ENCODE data around the gene ANKRD13B. TPM values are rescaled to one million over a fixed set of nuclear protein-coding genes. Genes with fewer than 3 reads are reported as not detected.

Gene ANKRD13B
- total and polyA plus RNA-seq, 2 of the 13 experiments (the other 11 are each of a cell fraction or from before 2014, with no cell fraction given): 1.7 to 1.8 TPM

DNA sequence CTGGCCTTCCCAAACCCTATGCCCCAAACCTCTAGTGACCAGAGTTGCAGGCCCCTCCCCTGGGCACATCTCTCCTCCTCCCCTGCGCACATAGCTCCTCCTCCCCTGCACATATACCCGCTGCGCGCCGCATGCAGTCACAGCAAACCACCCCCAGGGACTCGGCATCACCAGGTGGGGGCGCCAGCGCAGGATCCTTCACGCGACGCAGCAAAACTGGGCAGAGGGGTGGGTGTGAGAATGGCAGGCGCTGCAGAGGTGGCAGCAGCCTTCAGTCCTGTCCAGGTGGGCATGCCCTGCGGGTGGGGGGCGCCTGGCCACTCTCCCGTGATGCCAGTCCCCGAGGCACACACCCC is 24.2 kb downstream of the ANKRD13B start (continued):
- TF ChIP-seq, protein P1, sequence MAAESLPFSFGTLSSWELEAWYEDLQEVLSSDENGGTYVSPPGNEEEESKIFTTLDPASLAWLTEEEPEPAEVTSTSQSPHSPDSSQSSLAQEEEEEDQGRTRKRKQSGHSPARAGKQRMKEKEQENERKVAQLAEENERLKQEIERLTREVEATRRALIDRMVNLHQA (CRISPR knock-in tag; IDR thresholded peaks at IDR 0.05): no peak
- peak; percentile 77 for TF ChIP-seq HNRNPLL (IDR thresholded peaks at IDR 0.05; ENCODE audit: low read depth, low read length, poor library complexity, severe bottlenecking)

DNA sequence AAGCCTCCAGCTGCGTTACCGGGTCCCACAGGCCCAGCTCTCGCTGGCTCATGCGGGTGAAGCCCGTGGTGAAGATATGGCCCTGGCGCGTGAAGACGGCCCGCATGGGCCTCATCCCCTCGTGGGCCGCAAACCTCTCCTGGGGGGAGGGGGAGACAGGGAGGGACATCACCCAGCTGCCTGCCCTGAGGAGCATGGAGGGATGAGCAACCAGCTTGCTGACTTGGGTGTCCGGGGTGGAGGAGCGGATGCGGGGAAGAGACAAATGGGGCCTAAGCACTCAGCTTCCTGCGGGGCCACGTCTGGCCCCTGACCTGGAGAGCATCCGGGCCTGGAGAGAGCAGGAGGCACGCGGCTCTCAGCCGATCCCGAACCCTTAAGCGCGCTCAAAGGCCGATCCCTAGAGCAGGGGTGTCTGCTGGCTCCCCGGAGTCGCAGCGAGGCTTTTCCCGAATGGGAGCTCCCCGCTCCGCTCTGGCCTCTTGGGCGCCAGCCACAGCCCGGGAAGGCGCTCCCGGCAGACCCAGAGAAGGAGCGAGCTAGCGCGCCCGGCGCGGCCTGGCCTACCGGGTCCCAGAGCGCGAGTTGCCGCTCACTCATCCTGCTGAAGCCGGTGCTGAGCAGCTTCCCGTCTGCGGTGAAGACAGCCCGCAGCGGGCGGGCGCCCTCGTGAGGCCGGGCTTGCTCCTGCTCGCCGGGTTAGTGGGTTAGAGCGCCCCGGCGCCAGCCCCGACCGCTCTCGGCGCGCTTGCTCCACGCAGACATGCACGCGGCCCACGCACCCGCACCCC is 24.7 kb downstream of the ANKRD13B start:
- intact Hi-C loops (cut with micrococcal nuclease; ENCODE audit: unreplicated experiment): no loop called here
- DNase-seq (ENCODE audit: low spot score): peak; percentile 52
- POLR2A ChIA-PET: interaction anchor here (0.9 to 1.5 kb wide), 9 partner anchors 22 to 323 kb away, joined by 3 to 5 read pairs (median 3); partner anchors contain the start of genes NUFIP2 and TAOK1
- no TSS peak for BruUV-seq (replicated peaks)
- Histone ChIP-seq H3K4me3 (replicated peaks in 1 of 3; ENCODE audit: insufficient read depth in 1 of 3, low read depth in 2 of 3, low read length in 3 of 3) (peak overlapping the region; percentile 36 to 75 (median 42); a peak in 5 of 6 replicates), H2AFZ (ENCODE audit: low read length) (no peak overlapping the region), H3K36me3 (replicated peaks in 1 of 2; ENCODE audit: control insufficient read depth in 1 of 2, insufficient read depth in 2 of 2, low read length in 2 of 2) (no peaks in the 10 kb centered on the region), H3K9me3 (ENCODE audit: low read length) (no peaks in the 10 kb centered on the region), H3K27ac (ENCODE audit: extremely low read length, insufficient read depth, low read length) (no peak overlapping the region), H3K79me2 (ENCODE audit: insufficient read depth, low read length) (no peaks in the 10 kb centered on the region), H3K4me1 (ENCODE audit: insufficient read depth, low read length) (peaks cover 77% of the 10 kb centered on the region), H3K9ac (ENCODE audit: insufficient read depth, low read depth, low read length) (peak overlapping the region; percentile 41), H4K20me1 (ENCODE audit: insufficient read depth, low read length) (no peaks in the 10 kb centered on the region), H3K4me2 (ENCODE audit: low read depth, low read length) (peak overlapping the region; percentile 97), H3K27me3 (ENCODE audit: control insufficient read depth in 1 of 2, insufficient read depth in 2 of 2, low read length in 2 of 2) (peaks cover 4 to 80% of the 10 kb centered on the region in 2 experiments)
- peak; percentile 58 for ATAC-seq
- WGBS (ENCODE audit: low lambda C conversion rate): 28% methylated on average over 6 of the region's 68 CpGs
- in situ Hi-C loops (cut with HindIII; ENCODE audit: extremely low pct_ligation_motif_present, low pct_unique_long_range_greater_than_20kb): loop anchor here (5.0 kb wide), 1 partner anchor 35 kb away; no protein-coding TSS in a partner anchor
- FAIRE-seq: no peak
- CTCF ChIA-PET (ENCODE audit: low intra/inter-chr PET ratio, low total read pairs): interaction anchor here (0.7 to 2.6 kb wide), 4 partner anchors 22 to 162 kb away, joined by 3 to 10 read pairs (median 4); no protein-coding TSS in a partner anchor
- TF ChIP-seq TCF12 (IDR thresholded peaks at IDR 0.05) (no peak), TCF12 (CRISPR knock-in tag; IDR thresholded peaks at IDR 0.05) (no peak), ZNF772 (CRISPR knock-in tag; IDR thresholded peaks at IDR 0.05) (peak; percentile 62), FOXJ3 (CRISPR knock-in tag; IDR thresholded peaks at IDR 0.05; ENCODE audit: borderline replicate concordance) (0 out of 2 replicates have a peak, but pooled peaks have one; percentile 21), NONO (IDR thresholded peaks at IDR 0.05) (no peak), NONO (CRISPR knock-in tag; conservative IDR thresholded peaks at IDR 0.05) (peak; percentile 65; the same call in 1 of the 2 replicates), KDM1A (CRISPR knock-in tag; IDR thresholded peaks at IDR 0.05) (peak; percentile 82; the same call in 1 of the 2 replicates), ZNF776 (CRISPR knock-in tag; IDR thresholded peaks at IDR 0.05) (peak; percentile 47), ISL2 (CRISPR knock-in tag; IDR thresholded peaks at IDR 0.05) (0 out of 2 replicates have a peak, but pooled peaks have one; percentile 26), SOX6 (IDR thresholded peaks at IDR 0.05) (no peak), SOX6 (CRISPR knock-in tag; IDR thresholded peaks at IDR 0.05) (peak; percentile 24; the same call in 1 of the 2 replicates)
- TF ChIP-seq, protein P2, sequence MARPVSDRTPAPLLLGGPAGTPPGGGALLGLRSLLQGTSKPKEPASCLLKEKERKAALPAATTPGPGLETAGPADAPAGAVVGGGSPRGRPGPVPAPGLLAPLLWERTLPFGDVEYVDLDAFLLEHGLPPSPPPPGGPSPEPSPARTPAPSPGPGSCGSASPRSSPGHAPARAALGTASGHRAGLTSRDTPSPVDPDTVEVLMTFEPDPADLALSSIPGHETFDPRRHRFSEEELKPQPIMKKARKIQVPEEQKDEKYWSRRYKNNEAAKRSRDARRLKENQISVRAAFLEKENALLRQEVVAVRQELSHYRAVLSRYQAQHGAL (CRISPR knock-in tag; IDR thresholded peaks at IDR 0.05; ENCODE audit: not compliant biosample characterization): peak; percentile 70
- TF ChIP-seq, protein P3, sequence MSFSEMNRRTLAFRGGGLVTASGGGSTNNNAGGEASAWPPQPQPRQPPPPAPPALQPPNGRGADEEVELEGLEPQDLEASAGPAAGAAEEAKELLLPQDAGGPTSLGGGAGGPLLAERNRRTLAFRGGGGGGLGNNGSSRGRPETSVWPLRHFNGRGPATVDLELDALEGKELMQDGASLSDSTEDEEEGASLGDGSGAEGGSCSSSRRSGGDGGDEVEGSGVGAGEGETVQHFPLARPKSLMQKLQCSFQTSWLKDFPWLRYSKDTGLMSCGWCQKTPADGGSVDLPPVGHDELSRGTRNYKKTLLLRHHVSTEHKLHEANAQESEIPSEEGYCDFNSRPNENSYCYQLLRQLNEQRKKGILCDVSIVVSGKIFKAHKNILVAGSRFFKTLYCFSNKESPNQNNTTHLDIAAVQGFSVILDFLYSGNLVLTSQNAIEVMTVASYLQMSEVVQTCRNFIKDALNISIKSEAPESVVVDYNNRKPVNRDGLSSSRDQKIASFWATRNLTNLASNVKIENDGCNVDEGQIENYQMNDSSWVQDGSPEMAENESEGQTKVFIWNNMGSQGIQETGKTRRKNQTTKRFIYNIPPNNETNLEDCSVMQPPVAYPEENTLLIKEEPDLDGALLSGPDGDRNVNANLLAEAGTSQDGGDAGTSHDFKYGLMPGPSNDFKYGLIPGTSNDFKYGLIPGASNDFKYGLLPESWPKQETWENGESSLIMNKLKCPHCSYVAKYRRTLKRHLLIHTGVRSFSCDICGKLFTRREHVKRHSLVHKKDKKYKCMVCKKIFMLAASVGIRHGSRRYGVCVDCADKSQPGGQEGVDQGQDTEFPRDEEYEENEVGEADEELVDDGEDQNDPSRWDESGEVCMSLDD (CRISPR knock-in tag; IDR thresholded peaks at IDR 0.05; ENCODE audit: borderline replicate concordance): peak; percentile 74; the same call in 1 of the 2 replicates
- TF ChIP-seq, protein P4, sequence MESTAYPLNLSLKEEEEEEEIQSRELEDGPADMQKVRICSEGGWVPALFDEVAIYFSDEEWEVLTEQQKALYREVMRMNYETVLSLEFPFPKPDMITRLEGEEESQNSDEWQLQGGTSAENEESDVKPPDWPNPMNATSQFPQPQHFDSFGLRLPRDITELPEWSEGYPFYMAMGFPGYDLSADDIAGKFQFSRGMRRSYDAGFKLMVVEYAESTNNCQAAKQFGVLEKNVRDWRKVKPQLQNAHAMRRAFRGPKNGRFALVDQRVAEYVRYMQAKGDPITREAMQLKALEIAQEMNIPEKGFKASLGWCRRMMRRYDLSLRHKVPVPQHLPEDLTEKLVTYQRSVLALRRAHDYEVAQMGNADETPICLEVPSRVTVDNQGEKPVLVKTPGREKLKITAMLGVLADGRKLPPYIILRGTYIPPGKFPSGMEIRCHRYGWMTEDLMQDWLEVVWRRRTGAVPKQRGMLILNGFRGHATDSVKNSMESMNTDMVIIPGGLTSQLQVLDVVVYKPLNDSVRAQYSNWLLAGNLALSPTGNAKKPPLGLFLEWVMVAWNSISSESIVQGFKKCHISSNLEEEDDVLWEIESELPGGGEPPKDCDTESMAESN (CRISPR knock-in tag; conservative IDR thresholded peaks at IDR 0.05): peak; percentile 61; the same call in 1 of the 2 replicates

Measured in HepG2 (cell line).